ENCODE data around the gene GPC5.

- TF ChIP-seq, protein P1, sequence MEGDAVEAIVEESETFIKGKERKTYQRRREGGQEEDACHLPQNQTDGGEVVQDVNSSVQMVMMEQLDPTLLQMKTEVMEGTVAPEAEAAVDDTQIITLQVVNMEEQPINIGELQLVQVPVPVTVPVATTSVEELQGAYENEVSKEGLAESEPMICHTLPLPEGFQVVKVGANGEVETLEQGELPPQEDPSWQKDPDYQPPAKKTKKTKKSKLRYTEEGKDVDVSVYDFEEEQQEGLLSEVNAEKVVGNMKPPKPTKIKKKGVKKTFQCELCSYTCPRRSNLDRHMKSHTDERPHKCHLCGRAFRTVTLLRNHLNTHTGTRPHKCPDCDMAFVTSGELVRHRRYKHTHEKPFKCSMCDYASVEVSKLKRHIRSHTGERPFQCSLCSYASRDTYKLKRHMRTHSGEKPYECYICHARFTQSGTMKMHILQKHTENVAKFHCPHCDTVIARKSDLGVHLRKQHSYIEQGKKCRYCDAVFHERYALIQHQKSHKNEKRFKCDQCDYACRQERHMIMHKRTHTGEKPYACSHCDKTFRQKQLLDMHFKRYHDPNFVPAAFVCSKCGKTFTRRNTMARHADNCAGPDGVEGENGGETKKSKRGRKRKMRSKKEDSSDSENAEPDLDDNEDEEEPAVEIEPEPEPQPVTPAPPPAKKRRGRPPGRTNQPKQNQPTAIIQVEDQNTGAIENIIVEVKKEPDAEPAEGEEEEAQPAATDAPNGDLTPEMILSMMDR (IDR thresholded peaks at IDR 0.05): no peak
- no peak for TF ChIP-seq REST (IDR thresholded peaks at IDR 0.05; ENCODE audit: insufficient read depth in 1 of 2, low read depth in 2 of 2, low read length in 1 of 2)
Measured at GRCh38 chr13:92473765-92474475, 1075.5 kb downstream of the GPC5 start.
